HG02973 (cell line): ENCODE data around the gene PKNOX2.

Experiments
- ATAC-seq: cut with Tn5 transposase; IDR thresholded peaks from one replicate; pipeline ENCODE4 v1.9.1; 2021; ENCODE audit warnings: moderate library complexity; ENCODE audit not compliant: unreplicated experiment

PKNOX2 gene

DNA sequence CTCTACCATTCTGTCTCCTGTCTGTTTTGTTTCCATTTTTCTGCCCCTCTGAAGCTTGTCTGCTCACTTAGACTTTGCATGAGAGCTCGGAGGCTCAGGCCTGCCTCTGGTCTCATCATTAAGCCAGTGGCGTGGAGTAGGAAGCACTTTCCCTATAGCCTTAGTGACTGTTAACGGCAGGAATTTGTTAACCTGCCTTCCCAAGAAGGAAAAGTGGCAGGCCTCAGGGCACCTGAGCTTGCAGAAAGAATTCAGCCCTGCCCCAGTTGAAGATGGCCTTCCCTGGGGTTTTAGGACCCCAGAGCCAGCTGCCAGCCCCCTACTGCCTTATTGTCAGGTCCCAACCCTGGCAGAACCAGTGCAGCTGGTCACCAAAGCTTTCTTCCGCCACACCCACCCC, 93.2 kb downstream of the PKNOX2 start:
- no peak for ATAC-seq

DNA sequence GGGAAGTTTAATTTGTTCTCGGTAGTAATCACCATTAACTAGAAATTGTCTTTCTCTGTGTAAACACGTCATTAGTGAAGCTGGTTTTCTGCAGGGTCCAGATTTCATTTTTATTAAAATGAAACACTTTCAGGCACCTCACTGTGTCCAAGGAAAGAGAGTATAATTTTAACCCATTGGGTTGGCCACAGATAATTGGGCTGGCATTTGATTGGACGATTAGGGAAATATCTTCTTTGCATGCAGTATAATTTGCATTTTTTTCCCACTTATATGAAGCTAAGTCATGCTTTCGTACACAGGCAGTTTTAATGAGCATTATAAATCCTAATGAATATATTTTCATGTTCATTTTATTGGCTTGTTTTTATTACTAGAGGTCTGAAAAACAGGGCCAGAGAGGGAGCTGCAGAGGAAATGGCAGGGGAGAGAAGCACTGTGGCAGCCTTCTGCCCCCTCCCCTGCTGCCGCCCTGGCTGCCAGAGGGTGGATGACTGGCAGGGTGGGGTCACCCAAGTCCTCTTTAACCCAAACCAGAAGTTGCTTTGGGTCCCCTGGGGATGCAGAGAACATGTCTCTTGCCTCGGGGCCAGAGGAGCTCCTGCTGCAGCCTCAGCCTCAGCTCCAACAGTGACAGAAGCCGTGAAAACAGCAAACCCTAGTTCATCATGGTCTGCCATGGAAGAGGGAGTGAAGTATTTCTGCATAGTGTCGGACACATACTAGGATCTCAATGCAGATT, 93.9 kb downstream of the PKNOX2 start:
- ATAC-seq: no peak

DNA sequence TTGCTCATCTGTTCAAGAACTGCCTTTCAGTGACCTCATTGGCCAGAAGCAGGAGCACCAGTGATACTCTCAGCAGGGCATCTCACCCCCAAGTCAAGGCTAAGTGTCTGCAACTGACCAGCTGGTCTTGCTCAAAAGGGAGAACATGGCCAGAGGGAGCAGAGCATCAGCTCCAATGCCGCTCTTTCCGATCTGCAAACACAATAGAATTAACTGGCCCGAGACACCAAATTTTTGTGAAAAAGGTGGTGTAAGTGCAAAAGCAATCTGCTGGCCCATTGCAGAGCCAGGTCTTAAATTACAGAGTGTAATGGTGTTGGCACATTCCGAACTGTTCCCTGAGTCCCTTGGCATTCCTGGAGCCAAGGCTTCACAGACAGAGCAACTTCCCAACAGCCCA, 97.0 kb downstream of the PKNOX2 start:
- no peak for ATAC-seq

DNA sequence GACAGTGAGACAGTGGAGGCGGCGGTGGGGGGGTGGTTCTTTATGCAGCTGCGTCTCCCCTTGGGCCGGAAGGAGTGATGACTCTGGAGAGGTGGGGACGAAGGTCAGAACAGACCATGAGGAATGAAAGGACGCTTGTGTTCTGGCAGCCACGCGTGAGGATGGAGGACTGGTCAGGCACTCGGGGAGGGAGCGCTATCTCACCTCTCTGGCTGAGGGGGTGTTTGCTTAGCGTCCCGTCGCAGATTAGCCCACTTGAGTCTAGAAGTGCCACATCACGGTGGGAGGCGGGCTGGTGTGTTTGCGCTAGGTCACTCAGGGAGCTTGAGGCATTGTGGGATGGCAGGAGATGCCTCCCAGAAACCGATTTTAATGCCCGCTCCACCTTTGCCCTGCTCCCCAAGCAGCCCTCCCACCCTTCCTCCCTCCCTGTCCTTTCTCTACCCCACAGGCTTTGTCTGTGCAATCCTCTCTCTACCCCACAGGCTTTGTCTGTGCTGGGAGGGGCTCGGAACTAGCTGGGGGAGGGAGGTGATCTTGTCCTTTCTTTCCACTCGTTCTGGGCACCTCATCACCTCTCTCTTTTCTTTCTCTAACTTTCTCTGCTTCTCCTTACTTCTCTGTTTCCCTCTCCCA, 97.8 kb downstream of the PKNOX2 start:
- no peak for ATAC-seq

DNA sequence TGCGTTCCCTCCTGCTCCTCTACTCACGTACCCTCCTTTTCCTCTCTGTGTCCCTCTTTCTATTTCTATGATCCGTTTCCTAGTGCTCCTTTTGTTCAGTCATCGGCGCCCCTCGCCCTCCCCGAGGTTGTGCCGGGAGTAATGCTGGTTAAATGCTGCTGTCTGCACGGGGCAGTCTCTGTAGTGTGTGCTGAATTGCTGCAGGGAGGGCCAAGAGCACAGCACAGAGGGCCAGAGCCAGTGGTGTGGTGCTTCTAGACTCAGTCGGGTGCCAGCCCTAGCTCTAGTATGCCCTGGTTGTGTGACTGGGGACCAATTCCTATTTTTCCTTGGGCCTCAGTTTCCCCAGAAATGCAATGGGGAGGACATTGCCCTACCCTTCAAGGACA, 98.3 kb downstream of the PKNOX2 start:
- ATAC-seq: no peak

DNA sequence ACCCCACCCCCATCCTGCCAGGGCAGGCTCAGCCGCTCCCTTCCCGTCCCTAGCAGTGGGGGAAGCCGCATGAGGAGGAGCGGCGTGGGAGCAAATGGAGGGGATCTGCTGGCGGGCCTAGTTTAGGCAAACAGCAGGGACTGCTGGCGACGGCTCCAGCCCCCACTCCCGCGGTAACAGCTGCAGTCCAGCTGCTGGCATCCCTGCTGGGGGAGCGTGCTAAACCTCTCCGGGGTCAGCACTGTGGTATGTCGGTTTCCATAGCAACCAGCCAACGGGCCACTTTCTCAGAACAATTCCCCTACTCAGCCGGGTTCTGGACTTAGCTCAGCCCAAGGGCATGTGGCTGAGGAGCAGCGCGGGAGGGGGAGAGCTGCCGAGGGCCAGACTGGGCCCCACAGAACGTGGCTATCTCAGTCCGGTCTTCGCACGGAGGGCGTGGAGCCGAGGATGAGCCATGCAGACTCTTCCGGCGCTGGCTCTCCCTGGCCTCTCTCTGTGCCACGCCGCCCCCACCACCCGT, 98.8 kb downstream of the PKNOX2 start:
- ATAC-seq: no peak

DNA sequence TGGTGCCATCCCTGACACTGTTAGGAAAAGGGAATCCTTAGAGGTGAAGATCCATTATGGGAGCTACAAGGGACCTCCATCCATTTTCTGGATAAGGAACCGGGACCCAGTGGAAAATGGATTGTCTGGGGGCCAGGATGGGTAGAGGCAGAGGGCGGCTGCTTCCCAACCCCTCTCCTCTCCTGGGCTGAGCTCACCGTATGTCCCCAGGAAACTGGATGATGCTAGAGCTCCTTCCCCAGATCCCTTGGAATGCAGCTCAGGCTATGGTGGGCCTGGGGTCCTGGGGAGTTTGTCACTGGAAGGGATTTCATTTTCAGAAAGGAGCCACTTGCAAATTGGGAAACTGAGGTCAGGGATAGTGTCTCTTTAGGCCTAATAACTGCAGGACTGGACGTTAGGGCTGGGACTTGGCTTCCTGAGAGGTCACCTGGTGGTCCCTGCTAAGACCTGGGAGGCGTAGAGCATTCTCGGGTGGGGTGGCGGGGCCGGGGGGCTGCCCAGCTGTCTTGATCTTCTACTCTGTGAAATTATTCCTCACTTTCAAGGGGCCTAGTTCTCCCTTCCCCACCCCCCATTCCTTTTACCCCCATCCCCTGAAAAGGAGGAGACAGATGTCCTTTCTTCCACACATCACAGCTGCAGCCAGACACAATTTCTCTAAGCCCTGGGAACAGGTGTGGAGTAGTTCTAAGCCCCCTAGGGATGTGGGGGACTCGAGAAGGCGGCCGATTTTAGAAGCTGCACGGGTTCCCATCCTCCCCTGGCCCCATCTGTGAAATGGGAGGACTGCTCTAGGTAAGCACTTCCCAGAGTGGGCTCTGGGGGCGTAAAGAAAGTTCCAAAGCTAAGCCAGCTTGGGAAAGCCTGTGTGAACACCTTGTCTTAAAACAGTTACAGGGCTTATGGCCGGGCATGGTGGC, 99.8 kb downstream of the PKNOX2 start:
- ATAC-seq: no peak

DNA sequence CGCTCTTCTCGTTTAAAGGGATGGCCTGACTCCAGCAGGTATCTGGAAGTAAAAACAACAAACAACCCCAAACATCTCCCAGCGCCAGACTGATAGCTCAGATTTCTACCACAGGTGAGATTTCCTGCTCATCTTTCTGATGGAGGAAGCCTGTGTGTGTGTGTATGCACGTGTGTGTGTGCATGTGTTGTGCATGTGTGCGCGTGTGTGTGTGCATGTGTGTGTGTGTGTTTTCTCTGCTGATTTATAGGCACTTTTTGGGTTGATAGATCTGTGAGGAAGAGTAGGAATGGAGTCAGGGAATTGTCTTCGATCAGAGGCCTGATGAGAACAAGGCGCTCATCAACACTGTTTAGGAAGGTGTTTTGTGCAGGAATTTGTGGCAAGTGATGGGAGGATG, 103.0 kb downstream of the PKNOX2 start:
- ATAC-seq: no peak

DNA sequence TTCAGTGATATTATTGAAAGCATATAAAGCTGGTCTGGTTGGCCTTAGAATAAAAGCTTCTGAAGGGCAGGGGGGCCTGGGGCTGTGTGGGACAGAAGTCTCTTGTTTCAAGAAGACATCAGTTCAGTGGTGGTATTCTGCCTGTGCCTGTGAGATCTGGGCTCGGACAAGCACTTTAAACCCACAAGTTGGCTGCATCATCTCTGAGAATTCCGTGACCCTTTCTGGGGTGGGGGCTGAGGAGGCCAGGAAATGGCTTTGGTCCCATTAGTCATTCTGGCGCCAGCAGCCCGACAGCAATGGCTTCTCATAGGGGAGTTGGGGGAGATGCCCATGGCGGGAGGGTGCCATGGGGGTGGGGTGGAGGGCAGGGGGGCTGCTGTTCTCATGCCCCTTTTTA, 104.1 kb downstream of the PKNOX2 start:
- no peak for ATAC-seq

DNA sequence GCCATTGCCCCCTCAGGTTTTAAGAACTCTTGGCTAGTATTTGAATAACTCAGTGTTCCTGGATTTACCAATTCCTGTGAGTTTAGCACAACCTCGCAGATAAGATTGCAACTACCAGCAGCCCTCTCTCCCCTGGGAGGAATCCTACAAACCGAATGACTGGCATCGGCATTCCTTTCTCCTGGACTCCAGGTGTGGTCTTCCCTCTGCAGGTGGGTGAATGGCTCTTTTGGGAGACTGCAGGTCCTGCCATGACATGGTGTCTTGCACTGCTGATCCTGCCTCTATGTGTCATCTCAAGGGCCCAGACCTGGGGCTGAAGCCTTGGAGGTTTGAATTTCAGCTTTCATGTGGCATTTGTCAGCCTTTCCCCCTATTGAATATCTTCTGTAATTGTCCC, 105.6 kb downstream of the PKNOX2 start:
- no peak for ATAC-seq

DNA sequence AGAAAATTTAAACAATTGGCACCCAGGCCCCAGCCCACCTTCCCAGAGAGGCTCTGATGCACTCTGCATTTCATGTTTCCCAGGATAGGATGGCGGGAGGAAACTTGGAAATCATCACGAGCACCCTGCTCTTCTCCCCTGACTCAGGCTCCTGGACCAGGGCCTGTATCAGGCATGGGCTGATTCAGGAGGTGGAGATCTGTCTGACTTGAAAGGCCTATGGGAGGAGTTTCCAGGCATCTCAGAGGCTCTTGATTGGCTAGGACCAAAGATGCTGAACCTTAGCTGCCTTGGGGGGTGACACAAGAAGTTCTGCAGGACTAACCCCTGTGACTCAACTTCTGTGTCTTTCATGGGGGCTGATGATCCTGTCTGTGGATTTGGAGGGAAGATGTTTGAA, 106.2 kb downstream of the PKNOX2 start:
- ATAC-seq: no peak

DNA sequence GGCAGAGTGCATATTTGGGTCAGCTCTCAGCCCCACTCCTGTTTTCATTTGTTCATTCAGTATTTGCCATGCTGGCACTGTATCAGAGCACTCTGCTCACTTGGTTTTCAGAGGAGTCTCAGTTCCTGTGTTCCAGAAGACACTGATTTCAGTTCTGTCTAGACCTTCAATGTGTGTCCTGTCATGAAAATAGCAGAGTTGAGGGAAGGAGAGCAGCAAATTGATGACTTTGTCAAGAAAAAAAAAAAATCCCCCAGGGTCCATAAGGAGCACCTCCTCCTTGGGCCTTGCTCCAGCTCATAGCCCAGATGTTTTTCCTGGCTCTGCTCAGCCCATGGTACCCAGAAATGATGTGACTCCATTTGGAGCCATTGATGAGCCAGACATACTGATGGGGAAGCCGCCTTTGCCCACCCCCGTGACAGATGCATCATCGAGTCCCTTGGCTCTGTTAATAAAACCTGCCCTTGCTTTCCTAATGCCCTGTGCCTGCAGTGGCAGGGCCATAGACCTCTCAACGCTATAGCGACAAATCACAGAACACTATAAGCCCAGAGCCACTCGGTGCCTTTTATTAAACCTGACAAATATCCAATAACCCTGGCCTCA, 107.0 kb downstream of the PKNOX2 start:
- ATAC-seq: no peak

DNA sequence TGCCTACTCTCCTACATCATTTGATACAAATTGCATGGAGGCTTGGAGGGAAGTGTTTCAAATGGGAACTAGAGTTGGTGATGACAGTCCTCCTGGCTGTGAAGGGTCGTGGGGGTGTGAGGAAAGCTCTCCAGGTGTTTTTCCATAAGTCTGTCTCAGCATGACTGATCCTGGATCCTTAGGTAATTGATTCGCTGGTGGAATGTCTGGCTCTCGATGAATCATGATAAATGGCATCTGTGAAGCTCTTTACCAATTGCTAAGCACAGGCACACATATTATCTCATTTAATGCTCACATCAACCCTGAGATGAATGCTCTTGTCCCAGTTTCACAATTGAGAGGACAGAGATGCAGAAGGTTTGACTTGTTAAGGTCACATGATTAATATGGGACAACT, 107.5 kb downstream of the PKNOX2 start:
- ATAC-seq: no peak

DNA sequence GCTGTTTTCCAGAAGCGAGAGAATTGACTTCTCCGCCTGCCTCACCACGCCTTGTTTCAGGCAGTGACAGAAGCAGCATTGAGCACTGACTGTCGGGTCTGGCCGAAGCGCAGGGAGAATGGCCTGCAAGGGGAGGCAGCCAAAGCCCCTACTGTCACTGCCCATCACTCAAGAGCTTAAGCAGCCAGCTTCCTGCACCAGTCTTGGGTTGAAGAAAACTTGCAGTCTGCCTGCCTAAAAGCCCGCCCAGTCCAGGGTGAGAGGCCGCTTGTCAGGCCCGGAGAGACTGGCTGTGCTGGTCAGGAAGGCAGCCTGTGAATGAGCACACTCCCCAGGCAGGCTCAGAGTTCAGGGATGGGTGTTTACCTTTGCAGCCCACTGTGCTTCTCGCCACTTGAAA, 108.3 kb downstream of the PKNOX2 start:
- ATAC-seq: no peak

DNA sequence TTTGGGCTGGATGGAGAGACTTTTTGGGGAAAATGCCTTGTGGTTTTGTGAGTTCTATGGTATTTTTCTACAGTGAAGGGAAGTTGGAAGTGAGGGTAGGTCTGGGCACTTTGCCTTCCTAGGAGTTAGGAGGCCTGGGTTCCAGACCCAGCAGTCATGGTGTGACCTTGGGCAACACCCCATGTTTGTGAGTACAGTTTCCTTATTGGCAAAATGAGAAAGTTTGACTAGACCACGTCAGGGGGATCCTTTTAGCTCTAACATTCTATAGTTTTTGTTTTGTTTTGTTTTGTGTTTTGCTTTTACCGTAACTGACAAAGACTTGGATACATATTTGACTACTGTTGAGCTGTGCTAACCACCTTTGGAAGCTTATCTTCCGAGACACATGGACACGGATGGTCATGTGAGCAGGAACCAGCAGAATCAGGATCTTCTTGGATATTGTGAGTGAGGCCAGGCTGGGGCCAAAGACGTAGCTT, 109.0 kb downstream of the PKNOX2 start:
- ATAC-seq: no peak

DNA sequence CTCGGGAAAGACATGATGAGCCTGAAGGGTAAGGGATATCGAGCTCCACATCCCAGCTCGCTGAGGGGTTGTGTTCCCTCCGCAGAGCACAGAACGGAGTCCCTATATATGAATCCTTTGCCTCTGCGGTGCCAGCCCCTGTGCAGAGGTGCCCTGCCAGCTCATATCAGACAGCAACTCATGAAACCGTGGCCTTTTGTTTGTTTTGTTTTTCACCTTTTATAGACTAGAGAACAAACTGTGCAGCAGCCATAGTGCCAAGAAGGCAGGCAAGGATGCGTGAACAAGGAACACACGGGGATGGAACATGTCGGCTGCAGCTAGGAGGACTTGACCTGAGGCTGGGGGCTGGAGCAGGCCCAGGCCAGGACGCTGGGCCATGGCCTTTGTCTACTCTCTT, 109.8 kb downstream of the PKNOX2 start:
- no peak for ATAC-seq

DNA sequence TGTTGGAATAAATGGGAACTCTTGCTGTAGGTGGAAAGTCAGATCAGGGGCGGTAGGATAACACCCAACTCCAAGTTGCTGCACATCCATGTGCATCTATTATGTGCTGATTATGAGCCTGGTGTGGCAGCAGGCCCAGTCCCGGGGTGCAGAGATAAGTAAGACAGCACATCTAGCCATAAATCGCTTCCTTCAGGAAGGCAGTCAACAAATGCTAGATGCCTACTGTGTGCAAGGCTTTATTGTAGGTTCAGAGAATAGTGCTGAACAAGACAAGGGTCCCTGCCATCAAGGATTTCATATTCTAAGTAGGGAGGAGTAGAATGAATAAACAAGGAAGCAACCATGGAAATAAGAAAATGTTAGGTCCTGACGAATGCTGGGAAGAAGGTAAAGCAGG, 110.2 kb downstream of the PKNOX2 start:
- no peak for ATAC-seq

DNA sequence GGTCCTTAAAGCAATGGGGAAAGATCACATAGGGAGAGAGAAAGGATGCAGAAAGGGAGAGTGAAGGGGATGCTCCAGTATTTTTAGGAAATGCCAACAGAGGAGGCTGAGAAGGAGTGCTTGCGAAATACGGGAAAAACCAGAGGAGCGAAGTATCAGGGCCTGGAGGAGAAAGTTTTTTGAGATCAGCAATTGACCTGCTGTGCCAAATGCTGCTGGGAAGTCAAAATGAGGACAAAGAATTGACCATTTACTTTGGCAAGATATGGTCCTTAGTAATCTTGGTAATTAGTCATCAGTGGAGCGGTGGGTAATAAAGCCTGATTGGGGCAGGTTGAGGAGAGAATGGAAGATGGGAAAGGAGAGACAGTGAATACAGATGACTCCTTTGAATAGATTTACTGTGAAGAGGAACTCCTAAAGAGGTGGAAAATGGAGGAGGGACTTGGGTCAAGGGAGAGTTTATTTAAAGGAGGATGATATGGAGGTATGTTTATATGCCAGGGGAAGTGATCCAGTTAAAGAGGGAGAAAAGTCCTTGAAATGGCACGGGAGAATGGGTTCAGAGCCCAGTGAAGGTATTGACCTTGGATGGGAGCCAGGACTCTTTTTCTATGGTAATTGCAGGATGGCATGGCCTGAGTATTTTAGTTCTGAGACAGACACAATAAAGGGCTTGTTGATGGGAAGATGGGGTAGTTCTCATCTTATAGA, 111.5 kb downstream of the PKNOX2 start:
- no peak for ATAC-seq

DNA sequence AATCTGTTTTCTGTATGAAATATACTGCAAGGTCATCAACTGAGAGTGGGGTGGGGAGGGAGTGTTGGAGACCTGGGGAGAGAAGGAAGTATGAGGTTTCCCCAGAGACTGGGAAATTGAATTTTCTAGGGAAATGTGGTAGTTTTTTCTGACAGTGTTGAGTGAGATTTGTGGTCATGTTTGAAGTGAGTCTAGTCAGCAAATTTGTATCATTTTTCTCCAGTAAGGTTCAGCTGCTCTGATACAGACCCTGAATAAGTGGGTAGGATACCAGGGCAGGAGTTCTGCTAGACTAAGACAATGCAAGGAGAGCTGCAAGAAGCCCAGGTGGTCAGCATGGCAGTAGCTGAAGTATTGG, 112.0 kb downstream of the PKNOX2 start:
- no peak for ATAC-seq

DNA sequence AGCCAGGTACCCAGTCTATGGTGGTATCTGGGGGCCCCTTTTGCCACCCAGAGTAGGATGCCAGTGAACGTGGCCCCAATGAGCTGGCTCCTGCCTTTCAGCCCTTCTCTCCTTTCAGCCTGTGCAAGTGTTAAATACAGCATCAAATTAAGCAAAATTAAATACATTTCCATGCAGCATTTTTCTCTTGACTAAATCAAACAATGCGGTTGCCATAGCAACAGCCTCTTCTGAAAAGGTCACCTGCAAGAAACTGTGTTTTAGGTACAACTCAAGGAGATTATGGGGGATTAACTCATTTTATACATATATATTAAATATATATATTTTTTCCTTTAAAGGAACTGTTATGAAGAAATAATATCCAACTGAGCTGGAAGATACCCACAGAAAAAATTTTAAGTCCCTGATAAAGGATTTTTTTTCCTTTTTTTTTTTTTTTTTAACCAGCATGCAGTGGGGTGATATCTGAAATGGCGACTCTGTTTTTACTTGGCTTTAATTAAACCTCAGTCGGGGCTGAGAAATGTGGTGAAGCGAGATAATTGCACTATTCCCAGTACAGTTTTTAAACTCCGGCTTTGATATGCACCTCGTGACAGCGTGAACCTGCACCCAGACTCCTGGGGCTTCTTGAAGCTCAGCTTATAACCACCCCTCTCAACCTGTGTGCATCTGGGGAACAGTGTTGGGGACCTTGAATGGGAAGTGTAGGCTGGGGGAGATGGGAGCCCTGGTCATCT, 115.3 kb downstream of the PKNOX2 start:
- no peak for ATAC-seq
